Esophagus squamous epithelium (tissue), 4 donors: ENCODE data around the gene LONRF2.

Experiments used
- POLR2A ChIP-seq, 4 donors: fragments of 450-650 bp; IDR thresholded peaks; one replicate each; pipeline ENCODE4 v1.6.1; 2017; ENCODE audit warnings: antibody characterized with exemption in 4 of 4, mild to moderate bottlenecking in 4 of 4, moderate library complexity in 3 of 4
- TF ChIP-seq, protein P1 (sequence below), 6 experiments: fragments of 450-650 bp in 4 of 6; fragments of 200-600 bp in 2 of 6; sonication (generic) in 2 of 6; IDR thresholded peaks; one replicate each; pipeline ENCODE4 v1.5.1; 2016 to 2019; ENCODE audit warnings: antibody characterized with exemption in 6 of 6, mild to moderate bottlenecking in 4 of 6, moderate library complexity in 4 of 6

DNA sequence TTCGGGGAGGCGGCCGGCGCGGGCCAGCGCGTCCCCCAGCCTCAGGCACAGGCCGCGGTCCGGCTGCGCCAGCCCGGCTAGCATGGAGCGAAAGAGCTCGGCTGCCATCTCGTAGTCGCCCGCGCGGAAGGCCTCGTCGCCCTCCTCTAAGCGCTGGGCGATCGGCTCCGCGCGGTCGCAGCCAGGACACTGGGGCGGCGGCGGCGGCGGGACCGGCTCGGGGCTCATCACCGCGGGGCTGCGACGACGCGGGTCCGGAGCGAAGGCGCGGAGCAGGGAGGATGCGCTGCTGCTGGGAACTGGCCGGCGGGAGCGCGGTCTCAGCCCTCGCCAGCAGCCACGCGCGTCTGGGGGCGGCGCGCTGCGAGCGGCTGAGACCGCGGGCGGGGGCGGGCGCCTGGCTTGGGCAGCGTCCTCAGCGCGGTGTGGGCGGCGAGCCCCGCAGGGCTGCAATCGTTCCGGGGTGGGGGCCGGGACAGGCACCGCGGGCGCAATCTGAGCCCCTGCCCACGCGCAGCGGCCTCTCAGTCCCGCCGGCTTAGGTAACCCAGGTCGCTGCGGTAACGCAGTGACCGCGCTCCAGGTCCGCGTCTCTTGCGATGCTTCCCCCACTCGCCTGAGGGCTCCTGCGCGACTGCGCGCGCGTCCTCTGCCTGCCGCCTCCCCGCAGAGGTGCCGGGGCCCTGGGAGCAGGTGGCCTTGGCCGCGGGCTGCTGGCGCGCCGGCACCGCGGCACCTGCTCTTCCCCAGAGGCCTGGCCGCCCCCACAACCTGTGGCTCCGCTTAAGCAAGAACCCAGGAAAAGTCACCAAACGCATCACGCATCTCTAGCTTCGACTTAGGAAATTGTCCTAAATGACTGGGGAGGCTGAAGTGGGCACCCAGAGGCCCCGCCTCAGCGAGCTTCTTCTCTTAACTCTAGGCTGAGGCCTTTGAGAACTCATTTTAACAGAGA lies at the start of gene LONRF2:
- TF ChIP-seq, protein P1, sequence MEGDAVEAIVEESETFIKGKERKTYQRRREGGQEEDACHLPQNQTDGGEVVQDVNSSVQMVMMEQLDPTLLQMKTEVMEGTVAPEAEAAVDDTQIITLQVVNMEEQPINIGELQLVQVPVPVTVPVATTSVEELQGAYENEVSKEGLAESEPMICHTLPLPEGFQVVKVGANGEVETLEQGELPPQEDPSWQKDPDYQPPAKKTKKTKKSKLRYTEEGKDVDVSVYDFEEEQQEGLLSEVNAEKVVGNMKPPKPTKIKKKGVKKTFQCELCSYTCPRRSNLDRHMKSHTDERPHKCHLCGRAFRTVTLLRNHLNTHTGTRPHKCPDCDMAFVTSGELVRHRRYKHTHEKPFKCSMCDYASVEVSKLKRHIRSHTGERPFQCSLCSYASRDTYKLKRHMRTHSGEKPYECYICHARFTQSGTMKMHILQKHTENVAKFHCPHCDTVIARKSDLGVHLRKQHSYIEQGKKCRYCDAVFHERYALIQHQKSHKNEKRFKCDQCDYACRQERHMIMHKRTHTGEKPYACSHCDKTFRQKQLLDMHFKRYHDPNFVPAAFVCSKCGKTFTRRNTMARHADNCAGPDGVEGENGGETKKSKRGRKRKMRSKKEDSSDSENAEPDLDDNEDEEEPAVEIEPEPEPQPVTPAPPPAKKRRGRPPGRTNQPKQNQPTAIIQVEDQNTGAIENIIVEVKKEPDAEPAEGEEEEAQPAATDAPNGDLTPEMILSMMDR (IDR thresholded peaks at IDR 0.05) = no peak
- TF ChIP-seq POLR2A (IDR thresholded peaks at IDR 0.05) = no peak
